GM12892 (cell line): ENCODE data around the gene FBXW10.
"Not testable (repeated sequence)": the region's sequence is repeated elsewhere in the genome, so short reads cannot be mapped to it uniquely, and the experiment has no call there.

Experiments
- POLR2A ChIP-seq: IDR thresholded peaks from 2 replicates; pipeline ENCODE4 v1.6.1; 2011; ENCODE audit warnings: low read depth, low read length, control low read depth
- POLR2AphosphoS5 ChIP-seq: IDR thresholded peaks from 2 replicates; pipeline ENCODE4 v1.6.1; 2011; ENCODE audit warnings: low read depth, low read length, control low read depth
- TAF1 ChIP-seq: IDR thresholded peaks from 2 replicates; pipeline ENCODE4 v1.6.1; 2011; ENCODE audit warnings: low read depth, mild to moderate bottlenecking, control low read depth, low read length, borderline replicate concordance

- not testable (repeated sequence) for TF ChIP-seq POLR2AphosphoS5, POLR2A, TAF1
These were observed 24.3 kb upstream of the FBXW10 start for GRCh38 chr17:18719428-18720110.
